ENCODE data around the gene KYAT1. TPM values are rescaled to one million over a fixed set of nuclear protein-coding genes. Genes with fewer than 3 reads are reported as not detected.

KYAT1 gene
- total RNA-seq = 1 to 10 TPM; 1.1 to 2.9 (median 1.5) TPM
- 1 to 10 TPM; 4.2 to 5.2 TPM for polyA plus RNA-seq

DNA sequence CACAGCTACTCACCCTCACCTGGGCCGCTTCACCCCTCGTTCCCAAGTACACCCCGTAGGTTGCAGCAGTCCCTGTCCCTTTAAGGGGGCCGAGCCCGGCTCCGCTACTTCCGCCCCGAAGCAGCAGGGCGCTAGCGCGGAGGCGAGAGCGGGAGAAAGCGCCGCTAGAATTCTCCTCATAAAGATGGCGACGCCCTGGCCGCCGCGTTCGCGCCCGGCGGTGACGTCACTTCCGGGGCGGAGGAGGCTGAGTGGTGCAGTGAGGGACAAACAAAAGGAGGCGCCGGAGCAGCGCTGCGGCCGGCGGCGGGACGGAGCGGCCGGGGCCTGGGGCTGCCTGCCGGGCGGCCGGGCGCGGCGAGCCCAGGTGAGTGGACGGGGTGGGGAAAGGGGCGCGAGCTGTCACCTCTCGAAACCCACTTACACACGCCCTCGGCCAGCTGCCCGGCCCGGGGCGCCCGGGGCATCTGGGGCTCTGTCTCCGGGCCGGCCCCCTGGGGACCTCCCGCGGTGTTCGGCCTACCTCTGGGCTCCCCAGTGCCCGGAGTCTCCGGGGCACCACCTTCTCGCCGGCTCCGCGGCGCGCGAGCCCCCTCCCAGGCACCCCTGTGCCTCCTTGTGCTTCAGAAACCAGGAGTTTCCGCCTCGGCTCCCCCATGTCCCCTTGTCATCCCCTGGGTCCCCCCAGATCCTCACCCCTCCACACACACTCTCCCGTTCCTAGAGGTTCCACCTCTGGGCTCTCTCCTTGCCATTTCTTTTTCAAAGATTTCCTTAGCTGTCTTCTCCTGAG, at the start of gene KYAT1, which contains the start of gene LRRC8A:
TSS of gene KYAT1 (minus strand) at position 67 of the 793 bp plus-strand sequence. CDS start 36,545 bp downstream, outside the sequence.
TSS of gene LRRC8A (plus strand) at position 250 of the 793 bp plus-strand sequence. CDS start 25,032 bp downstream, outside the sequence.
- peak; percentile 96 to 99 (median 98) for DNase-seq
- Histone ChIP-seq H3K9me3 (no peaks in the 10 kb centered on the region), H3K27ac (peak within 1 kb of the TSS; percentile 85 to 97 (median 92)), H3K4me3 (peak within 1 kb of the TSS; percentile 84 to 94 (median 93)), H3K36me3 (peaks cover 0 to 10% (median 0%) of the 10 kb centered on the region in 3 donors), H3K4me1 (peaks cover 0 to 11% (median 6%) of the 10 kb centered on the region in 3 donors), H3K27me3 (no peaks in the 10 kb centered on the region)
- TF ChIP-seq, protein P1, sequence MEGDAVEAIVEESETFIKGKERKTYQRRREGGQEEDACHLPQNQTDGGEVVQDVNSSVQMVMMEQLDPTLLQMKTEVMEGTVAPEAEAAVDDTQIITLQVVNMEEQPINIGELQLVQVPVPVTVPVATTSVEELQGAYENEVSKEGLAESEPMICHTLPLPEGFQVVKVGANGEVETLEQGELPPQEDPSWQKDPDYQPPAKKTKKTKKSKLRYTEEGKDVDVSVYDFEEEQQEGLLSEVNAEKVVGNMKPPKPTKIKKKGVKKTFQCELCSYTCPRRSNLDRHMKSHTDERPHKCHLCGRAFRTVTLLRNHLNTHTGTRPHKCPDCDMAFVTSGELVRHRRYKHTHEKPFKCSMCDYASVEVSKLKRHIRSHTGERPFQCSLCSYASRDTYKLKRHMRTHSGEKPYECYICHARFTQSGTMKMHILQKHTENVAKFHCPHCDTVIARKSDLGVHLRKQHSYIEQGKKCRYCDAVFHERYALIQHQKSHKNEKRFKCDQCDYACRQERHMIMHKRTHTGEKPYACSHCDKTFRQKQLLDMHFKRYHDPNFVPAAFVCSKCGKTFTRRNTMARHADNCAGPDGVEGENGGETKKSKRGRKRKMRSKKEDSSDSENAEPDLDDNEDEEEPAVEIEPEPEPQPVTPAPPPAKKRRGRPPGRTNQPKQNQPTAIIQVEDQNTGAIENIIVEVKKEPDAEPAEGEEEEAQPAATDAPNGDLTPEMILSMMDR (IDR thresholded peaks at IDR 0.05) = no peak
- no peak for FAIRE-seq
- ATAC-seq = peak; percentile 90 to 96 (median 94)
- intact Hi-C loops (cut with DNase I) = no loop called here
- 1% methylated on average over 52 to 69 of the region's 70 CpGs for WGBS, 2 donors

DNA sequence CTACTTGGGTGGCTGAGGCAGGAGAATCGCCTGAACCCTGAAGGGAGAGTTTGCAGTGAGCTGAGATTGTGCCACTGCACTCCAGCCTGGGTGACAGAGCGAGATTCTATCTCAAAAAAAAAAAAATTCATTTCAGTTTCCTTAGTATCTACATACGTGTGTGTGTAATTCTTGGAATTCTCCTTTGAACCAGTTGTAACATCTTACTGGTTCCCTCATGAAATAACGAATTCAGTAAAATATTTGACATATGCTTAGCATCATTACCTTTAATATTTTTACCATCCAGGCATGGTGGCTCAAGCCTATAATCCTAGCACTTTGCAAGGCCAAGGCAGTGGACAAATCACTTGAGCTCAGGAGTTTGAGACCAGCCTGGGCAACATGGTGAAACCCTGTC, 47.8 kb upstream of the KYAT1 start:
- ATAC-seq = no peak
- Histone ChIP-seq H3K4me1 (peaks cover 0 to 5% (median 3%) of the 10 kb centered on the region in 3 donors), H3K4me3 (no peak overlapping the region), H3K9me3 (no peaks in the 10 kb centered on the region), H3K36me3 (no peaks in the 10 kb centered on the region), H3K27ac (no peak overlapping the region), H3K27me3 (no peaks in the 10 kb centered on the region)
- TF ChIP-seq, protein P1 (IDR thresholded peaks at IDR 0.05) = no peak
- 84 to 86% methylated on average over 4 of the region's 4 CpGs for WGBS, 2 donors
- intact Hi-C loops (cut with DNase I) = loop anchor here in 2 of 3 donors (5.0 to 10.0 kb wide), 2 partner anchors 65 to 67 kb away; no protein-coding TSS in a partner anchor
- no peak for FAIRE-seq
- no peak for DNase-seq

DNA sequence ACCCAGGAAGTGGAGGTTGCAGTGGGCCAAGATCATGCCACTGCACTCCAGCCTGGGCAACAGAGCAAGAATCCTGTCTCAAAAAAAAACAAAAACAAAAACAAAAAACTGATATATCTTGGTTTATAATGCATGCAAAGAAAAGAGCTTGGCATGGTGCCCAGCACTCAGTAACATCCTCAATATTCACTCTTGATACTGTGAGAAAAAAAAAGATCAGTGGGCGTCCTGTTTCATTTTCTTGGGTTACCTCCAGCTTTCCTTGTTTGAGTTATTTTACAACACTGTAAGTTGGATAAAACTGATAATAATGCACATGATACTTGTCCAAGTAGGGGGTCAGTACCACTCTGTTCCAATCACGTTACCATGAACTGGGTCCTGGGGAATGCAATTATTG, 46.9 kb upstream of the KYAT1 start:
- FAIRE-seq (no peak), DNase-seq (no peak), ATAC-seq (no peak)
- Histone ChIP-seq H3K9me3 (no peaks in the 10 kb centered on the region), H3K27ac (no peak overlapping the region), H3K4me3 (no peak overlapping the region), H3K36me3 (no peaks in the 10 kb centered on the region), H3K27me3 (no peaks in the 10 kb centered on the region), H3K4me1 (peaks cover 0 to 5% (median 3%) of the 10 kb centered on the region in 3 donors)
- WGBS, 2 donors = 78 to 92% methylated on average over 2 of the region's 2 CpGs
- intact Hi-C loops (cut with DNase I) = loop anchor here in 2 of 3 donors (5.0 to 10.0 kb wide), 2 partner anchors 64 to 66 kb away; no protein-coding TSS in a partner anchor
- TF ChIP-seq, protein P1 (IDR thresholded peaks at IDR 0.05) = no peak

DNA sequence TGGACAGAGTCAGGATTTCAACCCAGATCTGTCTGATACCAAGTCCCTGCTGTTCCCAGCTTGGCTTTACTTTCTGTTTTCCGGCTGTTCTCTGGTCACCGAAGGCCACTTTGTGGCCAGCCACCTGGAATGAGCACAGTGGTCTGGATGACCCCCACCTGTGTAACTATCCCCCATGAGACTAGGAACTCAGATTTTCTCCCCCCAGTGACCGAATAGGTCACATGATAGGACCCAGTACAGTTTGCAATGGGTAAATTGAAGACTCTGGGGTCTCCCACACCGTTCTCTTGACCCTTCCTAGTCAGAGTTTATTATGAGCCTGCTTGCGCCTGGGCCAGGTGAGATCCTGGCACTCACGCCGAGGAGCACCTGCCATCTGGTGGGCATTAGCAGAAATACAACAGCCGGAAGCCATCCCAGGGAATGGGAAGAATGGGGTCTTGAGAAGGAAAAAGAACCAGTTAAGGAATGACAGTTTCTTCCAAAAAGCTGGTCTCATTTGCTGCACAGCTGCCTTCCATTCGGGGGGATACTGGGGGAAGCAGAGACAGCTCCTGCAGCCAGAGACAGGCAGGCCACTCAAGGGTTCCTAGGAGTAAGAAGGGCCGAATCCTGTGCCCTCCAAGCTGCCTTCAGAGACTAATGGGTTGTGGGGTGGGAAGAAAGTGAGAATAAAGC, 46.1 kb upstream of the KYAT1 start:
- 15 to 16% methylated on average over 10 of the region's 10 CpGs for WGBS, 2 donors
- ATAC-seq = peak; percentile 88 to 96 (median 94)
- Histone ChIP-seq H3K4me1 (peaks cover 0 to 10% (median 5%) of the 10 kb centered on the region in 3 donors), H3K36me3 (no peaks in the 10 kb centered on the region), H3K27me3 (no peaks in the 10 kb centered on the region), H3K9me3 (no peaks in the 10 kb centered on the region), H3K27ac (peak overlapping the region in 1 of 4 donors; percentile 30), H3K4me3 (no peak overlapping the region)
- no peak for FAIRE-seq
- TF ChIP-seq, protein P1 (IDR thresholded peaks at IDR 0.05) = peak; percentile 69 to 75 (median 72)
- peak in 5 of 6 donors; percentile 46 to 82 (median 69) for DNase-seq
- intact Hi-C loops (cut with DNase I) = loop anchor here in 2 of 3 donors (5.0 to 10.0 kb wide), 2 partner anchors 63 to 66 kb away; no protein-coding TSS in a partner anchor

Measured in pancreas (tissue), 10 donors.